HG03378 (cell line): ENCODE measurements around the gene SDK2.
A peak's percentile ranks its signal among the peaks of the same experiment; 100 is the strongest.

Experiments used
- ATAC-seq: cut with Tn5 transposase; IDR thresholded peaks from one replicate; pipeline ENCODE4 v1.9.1; 2021; ENCODE audit warnings: mild to moderate bottlenecking, moderate library complexity; ENCODE audit not compliant: unreplicated experiment

The SDK2 gene

GRCh38 chr17:73429440-73430164, 214.6 kb downstream of the SDK2 start:
- ATAC-seq: peak; percentile 61

GRCh38 chr17:73427198-73427597, 217.0 kb downstream of the SDK2 start:
- ATAC-seq: no peak

- no peak for ATAC-seq
These were observed 219.7 kb downstream of the SDK2 start for GRCh38 chr17:73424571-73424970.

GRCh38 chr17:73423806-73424205, 220.4 kb downstream of the SDK2 start:
- no peak for ATAC-seq

GRCh38 chr17:73423159-73423715, 221.0 kb downstream of the SDK2 start:
- no peak for ATAC-seq

GRCh38 chr17:73422121-73422520, 222.1 kb downstream of the SDK2 start:
- no peak for ATAC-seq

- no peak for ATAC-seq
These were observed 223.3 kb downstream of the SDK2 start for GRCh38 chr17:73420897-73421296.

GRCh38 chr17:73419881-73420280, 224.4 kb downstream of the SDK2 start:
- no peak for ATAC-seq

- ATAC-seq: no peak
These were observed 225.2 kb downstream of the SDK2 start for GRCh38 chr17:73419051-73419450.

- ATAC-seq: no peak
These were observed 228.5 kb downstream of the SDK2 start for GRCh38 chr17:73415782-73416181.

- ATAC-seq: no peak
These were observed 229.9 kb downstream of the SDK2 start for GRCh38 chr17:73414171-73414955.

- ATAC-seq: no peak
These were observed 231.3 kb downstream of the SDK2 start for GRCh38 chr17:73412914-73413313.

GRCh38 chr17:73411313-73411747, 232.9 kb downstream of the SDK2 start:
- ATAC-seq: no peak

- no peak for ATAC-seq
These were observed 233.5 kb downstream of the SDK2 start for GRCh38 chr17:73410586-73411312.

- no peak for ATAC-seq
These were observed 240.0 kb downstream of the SDK2 start for GRCh38 chr17:73404246-73404645.

GRCh38 chr17:73402466-73402865, 241.8 kb downstream of the SDK2 start:
- no peak for ATAC-seq

GRCh38 chr17:73401911-73402310, 242.3 kb downstream of the SDK2 start:
- ATAC-seq: no peak

GRCh38 chr17:73400915-73401545, 243.2 kb downstream of the SDK2 start:
- ATAC-seq: no peak

GRCh38 chr17:73399056-73399455, 245.2 kb downstream of the SDK2 start:
- no peak for ATAC-seq

GRCh38 chr17:73397856-73398540, 246.2 kb downstream of the SDK2 start:
- no peak for ATAC-seq
